ENCODE results near the gene PAX9. TPM values are rescaled to one million over a fixed set of nuclear protein-coding genes. Genes with fewer than 3 reads are reported as not detected.

The PAX9 gene
- total and polyA plus RNA-seq, 2 of the 13 experiments (the other 11 are each of a cell fraction or from before 2014, with no cell fraction given): 0.03 TPM; not detected in 1

GRCh38 chr14:36647824-36648753 lies 13.6 kb upstream of the PAX9 start (continued):
- TF ChIP-seq ZNF30 (CRISPR knock-in tag; IDR thresholded peaks at IDR 0.05): no peak; the same call in 1 of the 2 replicates
- TF ChIP-seq, protein P1, sequence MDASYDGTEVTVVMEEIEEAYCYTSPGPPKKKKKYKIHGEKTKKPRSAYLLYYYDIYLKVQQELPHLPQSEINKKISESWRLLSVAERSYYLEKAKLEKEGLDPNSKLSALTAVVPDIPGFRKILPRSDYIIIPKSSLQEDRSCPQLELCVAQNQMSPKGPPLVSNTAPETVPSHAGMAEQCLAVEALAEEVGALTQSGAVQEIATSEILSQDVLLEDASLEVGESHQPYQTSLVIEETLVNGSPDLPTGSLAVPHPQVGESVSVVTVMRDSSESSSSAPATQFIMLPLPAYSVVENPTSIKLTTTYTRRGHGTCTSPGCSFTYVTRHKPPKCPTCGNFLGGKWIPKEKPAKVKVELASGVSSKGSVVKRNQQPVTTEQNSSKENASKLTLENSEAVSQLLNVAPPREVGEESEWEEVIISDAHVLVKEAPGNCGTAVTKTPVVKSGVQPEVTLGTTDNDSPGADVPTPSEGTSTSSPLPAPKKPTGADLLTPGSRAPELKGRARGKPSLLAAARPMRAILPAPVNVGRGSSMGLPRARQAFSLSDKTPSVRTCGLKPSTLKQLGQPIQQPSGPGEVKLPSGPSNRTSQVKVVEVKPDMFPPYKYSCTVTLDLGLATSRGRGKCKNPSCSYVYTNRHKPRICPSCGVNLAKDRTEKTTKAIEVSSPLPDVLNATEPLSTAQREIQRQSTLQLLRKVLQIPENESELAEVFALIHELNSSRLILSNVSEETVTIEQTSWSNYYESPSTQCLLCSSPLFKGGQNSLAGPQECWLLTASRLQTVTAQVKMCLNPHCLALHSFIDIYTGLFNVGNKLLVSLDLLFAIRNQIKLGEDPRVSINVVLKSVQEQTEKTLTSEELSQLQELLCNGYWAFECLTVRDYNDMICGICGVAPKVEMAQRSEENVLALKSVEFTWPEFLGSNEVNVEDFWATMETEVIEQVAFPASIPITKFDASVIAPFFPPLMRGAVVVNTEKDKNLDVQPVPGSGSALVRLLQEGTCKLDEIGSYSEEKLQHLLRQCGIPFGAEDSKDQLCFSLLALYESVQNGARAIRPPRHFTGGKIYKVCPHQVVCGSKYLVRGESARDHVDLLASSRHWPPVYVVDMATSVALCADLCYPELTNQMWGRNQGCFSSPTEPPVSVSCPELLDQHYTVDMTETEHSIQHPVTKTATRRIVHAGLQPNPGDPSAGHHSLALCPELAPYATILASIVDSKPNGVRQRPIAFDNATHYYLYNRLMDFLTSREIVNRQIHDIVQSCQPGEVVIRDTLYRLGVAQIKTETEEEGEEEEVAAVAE (CRISPR knock-in tag; IDR thresholded peaks at IDR 0.05; ENCODE audit: borderline replicate concordance): no peak
- 0 out of 2 replicates have a peak, but pooled peaks have one; percentile 23 for TF ChIP-seq ZNF563 (CRISPR knock-in tag; IDR thresholded peaks at IDR 0.05)
- TF ChIP-seq ZNF20 (CRISPR knock-in tag; IDR thresholded peaks at IDR 0.05): no peak
- TF ChIP-seq, protein P2, sequence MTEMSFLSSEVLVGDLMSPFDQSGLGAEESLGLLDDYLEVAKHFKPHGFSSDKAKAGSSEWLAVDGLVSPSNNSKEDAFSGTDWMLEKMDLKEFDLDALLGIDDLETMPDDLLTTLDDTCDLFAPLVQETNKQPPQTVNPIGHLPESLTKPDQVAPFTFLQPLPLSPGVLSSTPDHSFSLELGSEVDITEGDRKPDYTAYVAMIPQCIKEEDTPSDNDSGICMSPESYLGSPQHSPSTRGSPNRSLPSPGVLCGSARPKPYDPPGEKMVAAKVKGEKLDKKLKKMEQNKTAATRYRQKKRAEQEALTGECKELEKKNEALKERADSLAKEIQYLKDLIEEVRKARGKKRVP (CRISPR knock-in tag; IDR thresholded peaks at IDR 0.05): no peak
- no peak for TF ChIP-seq CBX1 (IDR thresholded peaks at IDR 0.05; ENCODE audit: low read depth)
- TF ChIP-seq PRMT3 (CRISPR knock-in tag; IDR thresholded peaks at IDR 0.05; ENCODE audit: borderline replicate concordance, low read depth): no peak
- 0 out of 2 replicates have a peak, but pooled peaks have one; percentile 83 for TF ChIP-seq ZNF784 (CRISPR knock-in tag; IDR thresholded peaks at IDR 0.05; ENCODE audit: borderline replicate concordance)
- no peak for TF ChIP-seq TAF15 (IDR thresholded peaks at IDR 0.05; ENCODE audit: low read depth, low read length, poor library complexity, severe bottlenecking)
- TF ChIP-seq ZBTB1 (CRISPR knock-in tag; IDR thresholded peaks at IDR 0.05; ENCODE audit: borderline replicate concordance): no peak
- no peak for TF ChIP-seq SP140L (CRISPR knock-in tag; IDR thresholded peaks at IDR 0.05; ENCODE audit: borderline replicate concordance)
- TF ChIP-seq SIX1 (CRISPR knock-in tag; IDR thresholded peaks at IDR 0.05; ENCODE audit: borderline replicate concordance): 0 out of 2 replicates have a peak, but pooled peaks have one; percentile 43
- no peak for TF ChIP-seq TAF1 (CRISPR knock-in tag; IDR thresholded peaks at IDR 0.05)
- TF ChIP-seq, protein P3, sequence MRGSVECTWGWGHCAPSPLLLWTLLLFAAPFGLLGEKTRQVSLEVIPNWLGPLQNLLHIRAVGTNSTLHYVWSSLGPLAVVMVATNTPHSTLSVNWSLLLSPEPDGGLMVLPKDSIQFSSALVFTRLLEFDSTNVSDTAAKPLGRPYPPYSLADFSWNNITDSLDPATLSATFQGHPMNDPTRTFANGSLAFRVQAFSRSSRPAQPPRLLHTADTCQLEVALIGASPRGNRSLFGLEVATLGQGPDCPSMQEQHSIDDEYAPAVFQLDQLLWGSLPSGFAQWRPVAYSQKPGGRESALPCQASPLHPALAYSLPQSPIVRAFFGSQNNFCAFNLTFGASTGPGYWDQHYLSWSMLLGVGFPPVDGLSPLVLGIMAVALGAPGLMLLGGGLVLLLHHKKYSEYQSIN (CRISPR knock-in tag; IDR thresholded peaks at IDR 0.05; ENCODE audit: borderline replicate concordance): no peak
- TF ChIP-seq RARA (CRISPR knock-in tag; IDR thresholded peaks at IDR 0.05): no peak
- TF ChIP-seq SMARCC2 (IDR thresholded peaks at IDR 0.05): no peak
- peak; percentile 49 for TF ChIP-seq ZNF777 (CRISPR knock-in tag; IDR thresholded peaks at IDR 0.05)
- TF ChIP-seq ZBTB20 (CRISPR knock-in tag; IDR thresholded peaks at IDR 0.05; ENCODE audit: borderline replicate concordance, low read depth): no peak
- TF ChIP-seq, protein P4, sequence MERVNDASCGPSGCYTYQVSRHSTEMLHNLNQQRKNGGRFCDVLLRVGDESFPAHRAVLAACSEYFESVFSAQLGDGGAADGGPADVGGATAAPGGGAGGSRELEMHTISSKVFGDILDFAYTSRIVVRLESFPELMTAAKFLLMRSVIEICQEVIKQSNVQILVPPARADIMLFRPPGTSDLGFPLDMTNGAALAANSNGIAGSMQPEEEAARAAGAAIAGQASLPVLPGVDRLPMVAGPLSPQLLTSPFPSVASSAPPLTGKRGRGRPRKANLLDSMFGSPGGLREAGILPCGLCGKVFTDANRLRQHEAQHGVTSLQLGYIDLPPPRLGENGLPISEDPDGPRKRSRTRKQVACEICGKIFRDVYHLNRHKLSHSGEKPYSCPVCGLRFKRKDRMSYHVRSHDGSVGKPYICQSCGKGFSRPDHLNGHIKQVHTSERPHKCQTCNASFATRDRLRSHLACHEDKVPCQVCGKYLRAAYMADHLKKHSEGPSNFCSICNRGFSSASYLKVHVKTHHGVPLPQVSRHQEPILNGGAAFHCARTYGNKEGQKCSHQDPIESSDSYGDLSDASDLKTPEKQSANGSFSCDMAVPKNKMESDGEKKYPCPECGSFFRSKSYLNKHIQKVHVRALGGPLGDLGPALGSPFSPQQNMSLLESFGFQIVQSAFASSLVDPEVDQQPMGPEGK (CRISPR knock-in tag; IDR thresholded peaks at IDR 0.05): no peak; the same call in 1 of the 2 replicates

All from HepG2 (cell line).